Retinal pigment epithelial cell (primary cell): Measurements from ENCODE around the gene AKAP6.
A peak's percentile ranks its signal among the peaks of the same experiment; 100 is the strongest.
"Not testable (repeated sequence)": the region's sequence is repeated elsewhere in the genome, so short reads cannot be mapped to it uniquely, and the experiment has no call there.

Experiments used
- DNase-seq: peaks from one replicate; pipeline ENCODE4 v3.0.0-alpha.2; 2010; ENCODE audit warnings: low read depth
- H3K4me3 ChIP-seq: 2 replicates; pipeline ENCODE4 v1.5.1; 2011; ENCODE audit warnings: mild to moderate bottlenecking, low read length, control low read depth, moderate library complexity
- TF ChIP-seq, protein P1 (sequence below): conservative IDR thresholded peaks from 2 replicates; pipeline ENCODE4 v1.5.1; 2011; ENCODE audit warnings: low read depth, low read length, control low read depth, inconsistent platforms

Gene AKAP6

DNA sequence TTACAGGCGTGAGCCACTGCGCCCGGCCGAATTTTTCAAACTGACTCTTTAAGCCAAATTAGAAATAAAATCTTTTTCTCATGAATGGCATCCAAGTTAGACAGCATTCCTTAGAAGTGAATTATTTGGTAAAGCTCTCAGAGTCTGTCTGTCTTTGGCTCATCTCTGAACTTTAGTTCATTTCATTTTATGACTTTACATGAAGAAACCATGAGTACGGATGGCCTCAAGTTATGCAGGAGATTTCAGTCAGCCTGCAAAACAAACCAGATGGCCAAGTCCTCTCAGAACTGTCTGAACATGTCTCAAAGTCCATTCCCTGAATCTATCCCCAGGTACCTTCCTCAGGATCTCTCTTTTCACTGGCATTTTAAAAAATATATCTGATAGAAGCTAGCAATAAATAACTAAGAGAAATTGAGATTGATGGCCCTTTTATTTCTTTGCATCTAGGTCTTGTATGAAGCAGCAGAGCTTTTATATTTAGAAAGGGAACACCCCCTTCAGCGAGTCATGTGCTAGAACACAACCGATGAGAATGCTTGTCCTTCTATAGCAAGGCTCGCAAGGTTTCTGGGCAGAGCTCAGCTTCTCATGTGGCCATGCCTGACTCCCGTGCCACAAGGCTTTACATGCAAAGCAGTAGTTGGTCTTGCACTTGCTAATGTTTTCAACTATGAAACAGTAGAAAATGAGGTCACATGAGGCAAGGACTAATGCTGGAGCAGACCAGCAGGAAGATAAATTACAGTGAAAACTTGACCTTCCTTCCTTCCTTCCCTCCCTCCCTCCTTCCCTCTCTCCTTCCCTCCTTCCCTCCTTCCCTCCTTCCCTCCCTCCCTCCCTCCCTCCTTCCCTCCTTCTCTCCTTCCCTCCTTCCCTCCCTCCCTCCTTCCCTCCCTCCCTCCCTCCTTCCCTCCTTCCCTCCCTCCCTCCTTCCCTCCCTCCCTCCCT lies 125.0 kb downstream of the AKAP6 start:
- no peak for DNase-seq
- TF ChIP-seq, protein P1, sequence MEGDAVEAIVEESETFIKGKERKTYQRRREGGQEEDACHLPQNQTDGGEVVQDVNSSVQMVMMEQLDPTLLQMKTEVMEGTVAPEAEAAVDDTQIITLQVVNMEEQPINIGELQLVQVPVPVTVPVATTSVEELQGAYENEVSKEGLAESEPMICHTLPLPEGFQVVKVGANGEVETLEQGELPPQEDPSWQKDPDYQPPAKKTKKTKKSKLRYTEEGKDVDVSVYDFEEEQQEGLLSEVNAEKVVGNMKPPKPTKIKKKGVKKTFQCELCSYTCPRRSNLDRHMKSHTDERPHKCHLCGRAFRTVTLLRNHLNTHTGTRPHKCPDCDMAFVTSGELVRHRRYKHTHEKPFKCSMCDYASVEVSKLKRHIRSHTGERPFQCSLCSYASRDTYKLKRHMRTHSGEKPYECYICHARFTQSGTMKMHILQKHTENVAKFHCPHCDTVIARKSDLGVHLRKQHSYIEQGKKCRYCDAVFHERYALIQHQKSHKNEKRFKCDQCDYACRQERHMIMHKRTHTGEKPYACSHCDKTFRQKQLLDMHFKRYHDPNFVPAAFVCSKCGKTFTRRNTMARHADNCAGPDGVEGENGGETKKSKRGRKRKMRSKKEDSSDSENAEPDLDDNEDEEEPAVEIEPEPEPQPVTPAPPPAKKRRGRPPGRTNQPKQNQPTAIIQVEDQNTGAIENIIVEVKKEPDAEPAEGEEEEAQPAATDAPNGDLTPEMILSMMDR: no peak
- no peak overlapping the region for H3K4me3 ChIP-seq

- no peak overlapping the region for H3K4me3 ChIP-seq
- DNase-seq: no peak
- TF ChIP-seq, protein P1: no peak
Observed at GRCh38 chr14:32457213-32457920, 128.3 kb downstream of the AKAP6 start.

DNA sequence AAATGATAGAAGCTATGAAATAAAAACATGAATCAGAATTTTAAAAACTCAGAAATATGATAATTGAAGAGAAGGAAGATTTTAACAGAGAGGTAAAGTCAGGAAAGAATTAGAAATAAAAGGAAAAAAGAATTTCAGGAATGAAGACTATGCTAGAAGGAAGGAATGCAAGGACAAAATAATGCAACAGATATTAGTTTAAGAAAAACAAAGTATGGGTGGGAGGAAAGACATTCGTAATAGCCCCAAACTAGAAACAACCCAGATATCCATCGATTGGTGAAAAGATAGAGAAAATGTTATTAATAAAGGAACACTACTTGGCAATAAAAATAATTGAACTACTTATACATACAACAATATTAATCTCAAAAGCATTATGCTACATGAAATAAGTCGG lies 129.6 kb downstream of the AKAP6 start:
- TF ChIP-seq, protein P1: no peak
- no peak overlapping the region for H3K4me3 ChIP-seq
- DNase-seq: no peak

DNA sequence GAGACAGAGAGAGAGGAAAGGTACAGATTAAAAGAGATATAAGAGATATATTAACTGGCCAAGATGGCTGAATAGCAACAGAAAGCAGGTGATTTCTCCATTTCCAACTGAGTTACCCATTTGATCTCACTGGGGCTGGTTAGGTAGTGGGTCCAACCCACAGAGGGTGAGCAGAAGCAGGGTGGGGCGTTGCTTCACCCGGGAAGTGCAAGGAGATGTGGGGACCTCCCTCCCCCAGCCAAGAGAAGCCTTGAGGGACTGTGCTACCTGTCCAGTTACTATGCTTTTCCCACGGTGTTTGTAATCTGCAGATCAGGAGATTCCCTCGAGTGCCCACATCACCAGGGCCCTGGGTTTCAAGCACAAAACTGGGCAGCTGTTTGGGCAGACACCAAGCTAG lies 131.2 kb downstream of the AKAP6 start:
- H3K4me3 ChIP-seq: no peak overlapping the region
- DNase-seq: no peak
- TF ChIP-seq, protein P1: no peak

- not testable (repeated sequence) for DNase-seq, H3K4me3 ChIP-seq
Observed at GRCh38 chr14:32462553-32462952, 133.5 kb downstream of the AKAP6 start.

- no peak overlapping the region for H3K4me3 ChIP-seq
- TF ChIP-seq, protein P1: no peak
- peak; percentile 96 for DNase-seq
Observed at GRCh38 chr14:32468955-32469354, 139.9 kb downstream of the AKAP6 start.

- H3K4me3 ChIP-seq: no peak overlapping the region
- DNase-seq: peak; percentile 48
- TF ChIP-seq, protein P1: peak; percentile 45
Observed at GRCh38 chr14:32469388-32470160, 140.5 kb downstream of the AKAP6 start.
